Progenitor cell of endocrine pancreas (in vitro differentiated cells): ENCODE measurements around the gene HUWE1. TPM values are rescaled to one million over a fixed set of nuclear protein-coding genes. Genes with fewer than 3 reads are reported as not detected.

Source experiments
- DNase-seq: peaks from one replicate; pipeline ENCODE4 v3.0.0; 2021; ENCODE audit warnings: low spot score; ENCODE audit not compliant: unreplicated experiment
- H3K27ac Mint-ChIP-seq: 2 replicates; pipeline ENCODE4 v1.8.0; 2021; ENCODE audit warnings: mild to moderate bottlenecking, moderate library complexity, mixed read lengths
- H3K27me3 Mint-ChIP-seq: 2 replicates; pipeline ENCODE4 v1.8.0; 2021; ENCODE audit warnings: mixed read lengths
- H3K36me3 Mint-ChIP-seq: 2 replicates; pipeline ENCODE4 v1.8.0; 2022; ENCODE audit warnings: mixed read lengths; ENCODE audit not compliant: insufficient read depth
- H3K4me1 Mint-ChIP-seq: 2 replicates; pipeline ENCODE4 v1.8.0; 2021; ENCODE audit warnings: low read depth, mixed read lengths
- H3K4me3 Mint-ChIP-seq: 2 replicates; pipeline ENCODE4 v1.8.0; 2021; ENCODE audit warnings: low read depth, mild to moderate bottlenecking, moderate library complexity, mixed read lengths
- H3K9me3 Mint-ChIP-seq: 2 replicates; pipeline ENCODE4 v1.8.0; 2021; ENCODE audit warnings: low read depth, mixed read lengths
- CTCF ChIP-seq: fragments of 200-600 bp; sonication (generic); IDR thresholded peaks from one replicate; pipeline ENCODE4 v1.5.0; 2021; ENCODE audit warnings: antibody characterized with exemption, mild to moderate bottlenecking; ENCODE audit not compliant: unreplicated experiment
- total RNA-seq: library from RNA; stranded (reverse); gene quantifications from 2 replicates; pipeline ENCODE4 v1.2.1, GENCODE V29; 2021

HUWE1 gene
- total RNA-seq, 1 donor from 2014 or later: 298 TPM

- Mint-ChIP-seq H3K4me3 (no peak overlapping the region), H3K27me3 (no peaks in the 10 kb centered on the region), H3K4me1 (no peaks in the 10 kb centered on the region), H3K36me3 (peaks cover 31% of the 10 kb centered on the region), H3K9me3 (peaks cover 14% of the 10 kb centered on the region), H3K27ac (no peak overlapping the region)
- DNase-seq: no peak
- TF ChIP-seq CTCF: no peak
These were observed 44.2 kb downstream of the HUWE1 start for GRCh38 chrX:53642337-53642736.

DNA sequence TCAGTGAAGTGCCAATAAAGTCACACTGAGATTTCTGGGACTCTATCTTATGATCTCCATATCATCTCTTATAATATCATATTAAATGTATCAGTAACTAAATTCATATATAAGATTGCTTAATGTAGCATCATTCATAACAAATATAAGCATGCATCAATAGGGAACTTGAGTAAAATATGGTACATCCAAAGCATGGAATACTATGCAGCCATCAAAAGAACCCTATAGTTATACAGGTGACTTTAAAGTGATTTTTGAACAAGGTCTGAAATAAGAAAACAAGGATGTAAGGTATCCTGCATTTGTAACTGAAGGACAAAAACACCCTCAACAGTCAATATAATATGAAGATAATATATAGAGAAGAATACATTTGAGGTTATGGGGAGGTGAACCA is 47.3 kb downstream of the HUWE1 start:
- no peak for DNase-seq
- TF ChIP-seq CTCF: no peak
- Mint-ChIP-seq H3K27me3 (no peaks in the 10 kb centered on the region), H3K27ac (no peak overlapping the region), H3K36me3 (peaks cover 26% of the 10 kb centered on the region), H3K4me1 (no peaks in the 10 kb centered on the region), H3K4me3 (no peak overlapping the region), H3K9me3 (peaks cover 7% of the 10 kb centered on the region)

DNA sequence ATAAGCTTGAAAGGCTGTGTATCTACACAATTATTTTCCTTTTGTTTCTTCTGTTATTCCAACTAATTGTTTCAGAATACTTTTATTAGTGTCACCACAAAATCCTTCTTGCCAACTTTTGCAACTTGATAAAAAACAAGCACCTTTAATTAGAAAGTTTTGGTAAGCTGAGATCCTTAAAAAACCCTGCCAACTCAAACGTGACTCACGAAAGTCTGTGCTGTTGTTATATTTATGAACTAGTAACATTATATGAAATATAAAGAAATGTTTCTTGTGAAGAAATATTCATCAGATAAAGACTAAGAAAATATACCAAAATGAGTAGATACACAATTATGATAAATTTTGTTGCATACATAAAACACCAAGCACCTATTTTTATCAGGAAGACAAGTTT is 49.0 kb downstream of the HUWE1 start:
- Mint-ChIP-seq H3K9me3 (peaks cover 10% of the 10 kb centered on the region), H3K36me3 (peaks cover 18% of the 10 kb centered on the region), H3K4me1 (no peaks in the 10 kb centered on the region), H3K27me3 (no peaks in the 10 kb centered on the region), H3K4me3 (no peak overlapping the region), H3K27ac (no peak overlapping the region)
- DNase-seq: no peak
- TF ChIP-seq CTCF: no peak

DNA sequence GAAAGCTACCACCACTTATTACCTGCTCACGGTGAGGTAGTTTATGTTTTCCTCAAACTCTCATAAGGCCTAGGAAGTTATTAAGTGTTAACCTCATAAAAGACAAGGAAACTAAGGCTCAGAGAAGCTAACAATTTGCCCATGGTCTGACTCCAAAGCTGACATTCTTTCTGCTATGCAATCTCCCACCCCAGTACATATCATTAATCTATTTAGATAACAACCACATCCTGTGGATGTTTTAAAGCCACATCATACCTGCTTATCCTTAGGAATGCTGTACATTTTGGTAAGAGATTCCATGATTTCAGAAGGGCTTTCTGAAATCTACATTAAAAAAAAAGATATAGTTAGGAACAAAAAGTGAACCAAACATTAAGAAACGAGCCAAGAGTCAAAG is 55.4 kb downstream of the HUWE1 start:
- H3K9me3 Mint-ChIP-seq: peaks cover 7% of the 10 kb centered on the region

DNA sequence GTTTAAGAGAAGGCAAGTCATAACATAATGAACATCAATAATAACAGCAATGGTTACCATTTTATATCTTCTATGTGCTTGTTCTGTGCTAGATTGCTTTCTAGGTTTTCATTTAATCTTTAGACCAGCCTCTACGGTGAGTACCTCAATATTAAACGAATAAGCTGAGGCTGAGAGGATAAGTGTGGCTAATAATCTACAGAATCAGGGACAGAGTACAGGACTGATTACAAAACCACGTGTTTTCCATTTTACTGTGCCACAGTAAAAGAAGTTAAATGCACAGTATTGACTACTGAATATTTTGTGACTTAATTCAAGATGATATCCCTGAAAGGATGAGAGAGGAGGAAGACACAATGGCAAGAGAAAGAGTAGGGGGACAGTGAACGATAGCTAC is 56.3 kb downstream of the HUWE1 start:
- H3K27me3 Mint-ChIP-seq: no peaks in the 10 kb centered on the region
- DNase-seq: no peak
- no peak overlapping the region for H3K4me3 Mint-ChIP-seq
- no peak overlapping the region for H3K27ac Mint-ChIP-seq
- H3K36me3 Mint-ChIP-seq: peaks cover 10% of the 10 kb centered on the region
- TF ChIP-seq CTCF: no peak
- H3K9me3 Mint-ChIP-seq: peaks cover 7% of the 10 kb centered on the region
- no peaks in the 10 kb centered on the region for H3K4me1 Mint-ChIP-seq

More for the DNA sequence above, 55.4 kb downstream of the HUWE1 start:
- no peak for DNase-seq
- TF ChIP-seq CTCF: no peak
- Mint-ChIP-seq H3K27me3 (no peaks in the 10 kb centered on the region), H3K27ac (no peak overlapping the region), H3K36me3 (peaks cover 12% of the 10 kb centered on the region), H3K4me1 (no peaks in the 10 kb centered on the region), H3K4me3 (no peak overlapping the region)
